AG09319 (cell line): ENCODE data around the gene BTG3.

ENCODE experiments used
- DNase-seq: peaks from one replicate; pipeline ENCODE4 v3.0.0-alpha.2; 2010; ENCODE audit warnings: low read depth; ENCODE audit errors: extremely low read depth
- TF ChIP-seq, protein P1 (sequence below): IDR thresholded peaks from 2 replicates; pipeline ENCODE4 v1.5.1; 2011; ENCODE audit warnings: low read depth, mild to moderate bottlenecking, inconsistent platforms, low read length, moderate library complexity

The BTG3 gene

GRCh38 chr21:17554120-17554519 lies 58.6 kb downstream of the BTG3 start:
- TF ChIP-seq, protein P1, sequence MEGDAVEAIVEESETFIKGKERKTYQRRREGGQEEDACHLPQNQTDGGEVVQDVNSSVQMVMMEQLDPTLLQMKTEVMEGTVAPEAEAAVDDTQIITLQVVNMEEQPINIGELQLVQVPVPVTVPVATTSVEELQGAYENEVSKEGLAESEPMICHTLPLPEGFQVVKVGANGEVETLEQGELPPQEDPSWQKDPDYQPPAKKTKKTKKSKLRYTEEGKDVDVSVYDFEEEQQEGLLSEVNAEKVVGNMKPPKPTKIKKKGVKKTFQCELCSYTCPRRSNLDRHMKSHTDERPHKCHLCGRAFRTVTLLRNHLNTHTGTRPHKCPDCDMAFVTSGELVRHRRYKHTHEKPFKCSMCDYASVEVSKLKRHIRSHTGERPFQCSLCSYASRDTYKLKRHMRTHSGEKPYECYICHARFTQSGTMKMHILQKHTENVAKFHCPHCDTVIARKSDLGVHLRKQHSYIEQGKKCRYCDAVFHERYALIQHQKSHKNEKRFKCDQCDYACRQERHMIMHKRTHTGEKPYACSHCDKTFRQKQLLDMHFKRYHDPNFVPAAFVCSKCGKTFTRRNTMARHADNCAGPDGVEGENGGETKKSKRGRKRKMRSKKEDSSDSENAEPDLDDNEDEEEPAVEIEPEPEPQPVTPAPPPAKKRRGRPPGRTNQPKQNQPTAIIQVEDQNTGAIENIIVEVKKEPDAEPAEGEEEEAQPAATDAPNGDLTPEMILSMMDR = no peak
- no peak for DNase-seq

- DNase-seq = no peak
- TF ChIP-seq, protein P1 = no peak
Observed at GRCh38 chr21:17552410-17552809, 60.3 kb downstream of the BTG3 start.

DNA sequence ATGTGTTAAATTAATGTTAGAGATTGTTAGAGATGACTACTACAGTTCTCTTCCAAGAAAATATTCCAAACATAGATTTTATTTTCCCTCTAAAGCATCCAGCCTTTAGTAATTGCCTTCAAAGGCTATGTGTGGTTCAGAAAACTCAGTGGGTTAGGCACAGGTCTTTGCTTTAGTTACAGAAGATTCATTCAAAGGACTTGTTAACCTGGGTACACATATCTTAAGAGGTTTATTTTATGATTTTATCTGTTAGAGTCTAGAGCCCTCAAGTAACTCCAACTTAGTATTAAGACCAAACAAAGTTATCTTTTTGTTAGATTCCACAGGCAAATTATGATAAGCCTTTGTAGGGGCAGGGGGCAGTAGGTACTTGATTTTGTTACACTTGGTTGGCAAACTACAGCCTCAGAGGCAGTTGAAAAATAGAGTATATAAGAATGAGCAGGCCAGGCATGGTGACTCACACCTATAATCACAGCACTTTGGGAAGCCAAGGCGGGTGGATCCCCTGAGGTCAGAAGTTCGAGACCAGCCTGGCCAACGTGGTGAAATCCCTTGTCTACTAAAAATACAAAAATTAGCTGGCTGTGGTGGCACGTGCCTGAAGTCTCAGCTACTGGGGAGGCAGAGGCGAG lies 61.9 kb downstream of the BTG3 start:
- TF ChIP-seq, protein P1 = no peak
- DNase-seq = no peak

- TF ChIP-seq, protein P1 = no peak
- no peak for DNase-seq
Observed at GRCh38 chr21:17548262-17548661, 64.4 kb downstream of the BTG3 start.

DNA sequence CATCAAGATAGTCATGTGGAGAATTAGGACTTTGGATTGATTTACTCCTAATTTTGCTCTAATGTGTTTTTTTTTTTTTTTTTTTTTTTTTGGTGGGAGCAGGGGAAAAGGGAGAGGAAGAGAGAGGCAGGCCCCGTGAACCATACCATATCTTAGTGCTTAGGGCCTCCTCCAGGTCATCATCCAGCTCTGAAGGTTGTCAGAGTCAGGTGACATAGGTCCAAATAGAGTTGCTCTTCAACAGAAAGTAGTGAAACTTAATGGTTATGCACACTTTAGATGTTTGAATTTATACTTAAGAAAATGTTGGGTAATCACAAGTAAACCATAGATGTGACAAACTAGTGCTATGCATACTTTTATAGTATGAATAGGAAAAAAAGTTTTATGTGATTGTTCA lies 67.7 kb downstream of the BTG3 start:
- no peak for DNase-seq
- TF ChIP-seq, protein P1 = no peak
